Stomach (tissue), 9 donors: ENCODE results near the gene TMEM164. TPM values are rescaled to one million over a fixed set of nuclear protein-coding genes. Genes with fewer than 3 reads are reported as not detected.
"Not testable (repeated sequence)": the region's sequence is repeated elsewhere in the genome, so short reads cannot be mapped to it uniquely, and the experiment has no call there.

ENCODE experiments used
- DNase-seq, 2 donors: peaks; one replicate each; pipeline versions ENCODE4 v3.0.0 to v3.0.0-alpha.2; 2013 to 2019
- H3K27ac ChIP-seq, 5 donors: fragments of 200-600 bp in 4 of 5; sonication (generic) in 4 of 5; one replicate each; pipeline ENCODE4 v1.5.1; 2013 to 2019; ENCODE audit warnings: mild to moderate bottlenecking in 1 of 5, moderate library complexity in 1 of 5
- H3K27me3 ChIP-seq, 3 donors: fragments of 200-600 bp; sonication (generic); one replicate each; pipeline ENCODE4 v1.5.1; 2017 to 2019; ENCODE audit warnings: mixed run types in 1 of 3
- H3K36me3 ChIP-seq, 4 donors: fragments of 200-600 bp; sonication (generic); 1 replicate in 3 of 4; 2 replicates in 1 of 4; pipeline ENCODE4 v1.5.1; 2016 to 2019
- H3K4me1 ChIP-seq, 4 donors: fragments of 200-600 bp; sonication (generic); one replicate each; pipeline ENCODE4 v1.5.1; 2016 to 2019
- H3K4me3 ChIP-seq, 4 donors: fragments of 200-600 bp; sonication (generic) in 3 of 4; one replicate each; pipeline ENCODE4 v1.5.1; 2016 to 2019; ENCODE audit warnings: mild to moderate bottlenecking in 1 of 4
- H3K9me3 ChIP-seq, 4 donors: fragments of 200-600 bp; sonication (generic); one replicate each; pipeline ENCODE4 v1.5.1; 2016 to 2019
- EP300 ChIP-seq: sonication (generic); formaldehyde crosslinking; IDR thresholded peaks from one replicate; pipeline ENCODE4 v1.6.1; 2017; ENCODE audit warnings: antibody characterized with exemption
- POLR2A ChIP-seq, 4 donors: fragments of 450-650 bp; IDR thresholded peaks; one replicate each; pipeline ENCODE4 v1.6.1; 2016; ENCODE audit warnings: antibody characterized with exemption in 4 of 4, control low read depth in 2 of 4, mild to moderate bottlenecking in 1 of 4, moderate library complexity in 1 of 4
- POLR2AphosphoS5 ChIP-seq, 3 donors: sonication (generic); formaldehyde crosslinking; IDR thresholded peaks; one replicate each; pipeline ENCODE4 v1.6.1; 2016; ENCODE audit warnings: antibody characterized with exemption in 3 of 3
- WGBS, 5 donors: extraction: QIAGEN DNeasy Blood & Tissue Kit in 3 of 5; methylation state at CpG; one replicate each; pipeline versions ENCODE4 v1.1.5 to v1.1.7; 2013 to 2018; 5-methylcytosine and 5-hydroxymethylcytosine counted together
- intact Hi-C: fragments of 100-400 bp; cut with DNase I; formaldehyde crosslinking; loops from one replicate; pipeline ENCODE4 v1.15.1; 2023; ENCODE audit warnings: low total_unique reads
- polyA plus RNA-seq, 3 donors: library from polyadenylated mRNA; stranded (reverse); fragments of 200-250 nt; gene quantifications; one replicate each; pipeline ENCODE4 v1.2.3, GENCODE V29; 2013
- total RNA-seq, 5 donors: library from RNA; depleted of rRNA; stranded (reverse); fragments of >200 nt; gene quantifications; one replicate each; pipeline versions ENCODE4 v1.1.0 to v1.2.3, GENCODE V29; 2014 to 2016
- TF ChIP-seq, protein P1 (sequence below), 7 experiments: fragments of 450-650 bp in 4 of 7; fragments of 200-600 bp in 3 of 7; sonication (generic) in 3 of 7; IDR thresholded peaks; one replicate each; pipeline ENCODE4 v1.5.1; 2016 to 2019; ENCODE audit warnings: antibody characterized with exemption in 7 of 7, control low read depth in 2 of 7, mild to moderate bottlenecking in 1 of 7
- donor health status: healthy with polysubstance abuse.
- donor health status: Bipolar disorder and iron deficiency.
- donor health status: healthy.

TMEM164 gene
- total and polyA plus RNA-seq, 8 donors: 4.9 to 29.7 (median 11.6) TPM

DNA sequence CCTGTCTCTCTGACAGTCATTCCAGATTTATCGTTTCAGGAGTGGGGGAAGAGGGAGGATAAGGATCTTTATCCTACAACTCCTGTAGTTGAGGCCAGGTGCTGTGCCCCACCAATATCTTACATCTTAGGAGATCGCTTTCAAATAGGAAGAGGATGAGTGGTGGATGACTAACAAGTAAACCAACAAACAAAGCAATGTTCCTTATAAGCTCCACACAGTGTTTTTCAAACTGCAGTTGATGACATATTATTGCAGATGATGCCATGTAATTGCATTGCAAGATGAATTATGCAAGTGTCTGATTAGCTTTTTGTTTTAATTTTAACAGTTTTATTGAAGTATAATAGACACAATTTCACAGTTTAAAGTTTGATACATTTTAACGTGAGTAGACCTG is 35.8 kb upstream of the TMEM164 start:
- no peak overlapping the region for H3K4me3 ChIP-seq
- no peak for DNase-seq
- TF ChIP-seq EP300: no peak
- no peak for TF ChIP-seq POLR2AphosphoS5 (IDR thresholded peaks at IDR 0.05)
- TF ChIP-seq, protein P1, sequence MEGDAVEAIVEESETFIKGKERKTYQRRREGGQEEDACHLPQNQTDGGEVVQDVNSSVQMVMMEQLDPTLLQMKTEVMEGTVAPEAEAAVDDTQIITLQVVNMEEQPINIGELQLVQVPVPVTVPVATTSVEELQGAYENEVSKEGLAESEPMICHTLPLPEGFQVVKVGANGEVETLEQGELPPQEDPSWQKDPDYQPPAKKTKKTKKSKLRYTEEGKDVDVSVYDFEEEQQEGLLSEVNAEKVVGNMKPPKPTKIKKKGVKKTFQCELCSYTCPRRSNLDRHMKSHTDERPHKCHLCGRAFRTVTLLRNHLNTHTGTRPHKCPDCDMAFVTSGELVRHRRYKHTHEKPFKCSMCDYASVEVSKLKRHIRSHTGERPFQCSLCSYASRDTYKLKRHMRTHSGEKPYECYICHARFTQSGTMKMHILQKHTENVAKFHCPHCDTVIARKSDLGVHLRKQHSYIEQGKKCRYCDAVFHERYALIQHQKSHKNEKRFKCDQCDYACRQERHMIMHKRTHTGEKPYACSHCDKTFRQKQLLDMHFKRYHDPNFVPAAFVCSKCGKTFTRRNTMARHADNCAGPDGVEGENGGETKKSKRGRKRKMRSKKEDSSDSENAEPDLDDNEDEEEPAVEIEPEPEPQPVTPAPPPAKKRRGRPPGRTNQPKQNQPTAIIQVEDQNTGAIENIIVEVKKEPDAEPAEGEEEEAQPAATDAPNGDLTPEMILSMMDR (IDR thresholded peaks at IDR 0.05): no peak
- no peak for TF ChIP-seq POLR2A (IDR thresholded peaks at IDR 0.05)
- H3K27ac ChIP-seq: no peak overlapping the region
- WGBS, 5 donors: 60 to 85% (median 78%) methylated on average over 3 of the region's 3 CpGs
- intact Hi-C loops: no loop called here
- no peaks in the 10 kb centered on the region for H3K9me3 ChIP-seq
- H3K4me1 ChIP-seq: no peaks in the 10 kb centered on the region
- H3K36me3 ChIP-seq: no peaks in the 10 kb centered on the region
- H3K27me3 ChIP-seq: no peaks in the 10 kb centered on the region

DNA sequence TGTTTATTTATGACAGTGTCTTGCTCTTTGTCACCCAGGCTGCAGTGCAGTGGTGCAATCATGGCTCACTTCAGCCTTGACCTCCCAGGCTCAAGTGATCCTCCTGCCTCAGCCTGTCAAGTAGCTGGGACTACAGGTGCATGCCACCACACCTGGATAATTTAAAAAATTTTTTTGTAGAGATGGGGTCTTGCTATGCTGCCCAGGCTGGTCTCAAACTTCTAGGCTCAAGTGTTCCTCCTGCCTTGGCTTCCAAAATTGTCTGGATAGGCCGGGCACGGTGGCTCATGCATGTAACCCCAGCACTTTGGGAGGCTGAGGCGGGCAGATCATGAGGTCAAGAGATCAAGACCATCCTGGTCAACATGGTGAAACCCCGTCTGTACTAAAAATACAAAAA is 32.1 kb upstream of the TMEM164 start:
- H3K27me3 ChIP-seq, H3K4me3 ChIP-seq, H3K9me3 ChIP-seq, H3K36me3 ChIP-seq, H3K4me1 ChIP-seq, H3K27ac ChIP-seq, DNase-seq, intact Hi-C loops: not testable (repeated sequence)
- WGBS, 5 donors: 85 to 96% (median 92%) methylated on average over 4 of the region's 4 CpGs

DNA sequence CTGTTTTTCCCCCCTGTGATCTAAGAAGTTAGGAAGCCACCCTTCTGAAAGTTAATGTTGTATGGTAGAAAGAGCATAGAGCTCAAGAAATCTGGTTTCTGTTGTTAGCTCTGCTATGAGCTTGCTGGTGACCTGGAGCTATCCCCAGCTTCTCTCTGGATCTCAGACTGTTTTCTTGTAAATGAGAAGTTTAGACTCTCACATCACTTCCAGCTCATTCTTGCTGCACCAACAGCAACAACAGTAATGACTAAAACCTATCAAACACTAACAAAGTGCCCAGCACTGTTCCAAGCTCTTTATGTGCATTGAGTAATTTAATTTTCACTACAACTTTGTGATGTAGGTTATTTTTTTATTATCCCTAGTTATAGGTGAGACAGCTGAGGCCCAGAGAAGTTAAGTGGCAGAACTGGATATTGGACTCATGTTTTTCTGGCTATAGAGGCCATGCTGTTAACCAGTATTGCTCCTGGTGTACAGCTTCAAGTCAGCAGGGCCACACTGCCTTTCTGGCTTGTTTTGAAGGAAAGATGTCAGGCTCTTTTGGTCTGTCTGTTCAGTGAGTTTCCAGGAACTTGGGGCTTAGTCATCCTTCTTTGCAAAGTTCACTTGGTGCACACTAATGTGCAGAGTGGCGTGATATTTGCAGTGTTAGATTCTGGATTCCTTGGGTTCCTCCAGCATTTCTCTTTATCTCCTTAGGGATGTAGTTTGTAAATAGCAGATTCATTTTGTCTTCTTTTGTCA is 27.8 kb upstream of the TMEM164 start:
- H3K27me3 ChIP-seq: peaks cover 0 to 17% (median 0%) of the 10 kb centered on the region in 3 donors
- 72 to 89% (median 73%) methylated on average over 1 of the region's 1 CpG for WGBS, 5 donors
- TF ChIP-seq POLR2AphosphoS5 (IDR thresholded peaks at IDR 0.05) (no peak), EP300 (no peak), POLR2A (IDR thresholded peaks at IDR 0.05) (no peak)
- TF ChIP-seq, protein P1 (IDR thresholded peaks at IDR 0.05): no peak
- intact Hi-C loops: no loop called here
- H3K9me3 ChIP-seq: no peaks in the 10 kb centered on the region
- DNase-seq: no peak
- no peak overlapping the region for H3K4me3 ChIP-seq
- no peaks in the 10 kb centered on the region for H3K4me1 ChIP-seq
- no peaks in the 10 kb centered on the region for H3K36me3 ChIP-seq
- H3K27ac ChIP-seq: no peak overlapping the region

DNA sequence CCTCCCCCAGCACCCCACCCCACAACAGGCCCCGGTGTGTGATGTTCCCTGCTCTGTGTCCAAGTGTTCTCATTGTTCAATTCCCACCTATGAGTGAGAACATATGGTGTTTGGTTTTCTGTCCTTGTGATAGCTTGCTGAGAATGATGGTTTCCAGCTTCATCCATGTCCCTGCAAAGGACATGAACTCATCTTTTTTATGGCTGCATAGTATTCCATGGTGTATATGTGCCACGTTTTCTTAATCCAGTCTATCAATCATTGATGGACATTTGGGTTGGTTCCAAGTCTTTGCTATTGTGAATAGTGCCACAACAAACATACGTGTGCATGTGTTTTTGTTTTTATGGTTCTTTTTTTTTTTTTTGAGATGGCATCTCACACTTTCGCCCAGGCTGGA is 17.7 kb upstream of the TMEM164 start:
- H3K27me3 ChIP-seq, H3K4me3 ChIP-seq, H3K4me1 ChIP-seq, intact Hi-C loops, DNase-seq, H3K27ac ChIP-seq, H3K9me3 ChIP-seq, H3K36me3 ChIP-seq: not testable (repeated sequence)
- WGBS, 5 donors: 68 to 88% (median 77%) methylated on average over 3 to 4 of the region's 4 CpGs

DNA sequence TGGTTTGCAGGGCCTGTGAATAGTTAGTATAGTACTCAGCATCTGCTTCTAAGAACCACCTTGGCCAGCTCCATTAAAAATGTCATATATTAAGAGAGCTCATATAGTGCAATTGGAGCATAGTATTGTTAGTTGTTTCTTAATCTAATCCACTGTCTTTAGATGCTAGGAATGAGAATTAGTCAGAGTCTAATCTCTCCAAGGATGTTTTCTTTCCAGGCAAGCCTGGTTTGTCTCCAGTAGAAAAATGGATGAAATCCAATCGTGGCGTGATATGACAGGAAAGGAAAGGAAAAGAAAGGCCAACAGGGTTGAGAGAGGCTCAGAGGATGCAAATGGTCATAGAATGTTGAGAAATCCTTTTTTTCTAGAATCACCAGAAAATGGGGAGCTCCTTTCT is 15.0 kb upstream of the TMEM164 start:
- Histone ChIP-seq H3K27me3 (no peaks in the 10 kb centered on the region), H3K9me3 (no peaks in the 10 kb centered on the region), H3K27ac (no peak overlapping the region), H3K4me1 (no peaks in the 10 kb centered on the region), H3K36me3 (no peaks in the 10 kb centered on the region), H3K4me3 (no peak overlapping the region)
- intact Hi-C loops: no loop called here
- WGBS, 5 donors: 52 to 94% (median 70%) methylated on average over 2 of the region's 2 CpGs
- no peak for DNase-seq
- no peak for TF ChIP-seq POLR2AphosphoS5 (IDR thresholded peaks at IDR 0.05)
- TF ChIP-seq EP300: no peak

DNA sequence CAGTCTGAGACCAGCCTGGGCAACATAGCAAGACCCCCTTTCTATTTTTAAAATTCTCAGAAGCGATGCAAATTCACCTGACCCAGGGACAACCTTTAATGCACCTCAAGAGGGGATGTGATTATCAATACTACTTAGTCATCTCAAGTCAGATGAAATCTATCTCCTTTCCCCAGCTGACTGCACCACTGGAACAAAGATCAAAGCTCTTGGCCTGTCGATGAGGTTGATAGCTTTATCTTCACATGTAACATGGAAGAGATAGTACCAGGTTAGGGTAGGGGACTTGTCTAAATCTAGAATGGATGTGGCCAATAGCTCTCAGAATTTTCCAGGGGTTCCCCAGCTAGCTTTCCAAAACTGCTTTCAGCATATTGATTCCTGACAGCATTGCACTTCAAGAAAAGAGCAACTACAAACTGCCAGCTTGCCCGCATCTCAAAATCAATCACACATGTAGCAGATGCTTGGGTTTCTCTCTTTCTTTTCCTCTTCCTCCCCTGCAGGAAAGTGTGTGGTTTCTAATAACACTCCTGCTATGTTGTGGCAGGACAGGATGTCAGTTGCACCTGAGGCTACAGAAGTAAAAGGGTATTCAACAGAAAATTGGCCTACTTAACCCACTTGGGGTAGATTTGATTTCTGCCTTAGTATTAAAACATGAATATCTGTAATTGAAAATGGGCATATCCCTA is 12.2 kb upstream of the TMEM164 start:
- WGBS, 5 donors: 66 to 81% (median 75%) methylated on average over 3 of the region's 3 CpGs
- H3K4me3 ChIP-seq: no peak overlapping the region
- H3K36me3 ChIP-seq: no peaks in the 10 kb centered on the region
- no peak overlapping the region for H3K27ac ChIP-seq
- no peaks in the 10 kb centered on the region for H3K9me3 ChIP-seq
- TF ChIP-seq, protein P1 (IDR thresholded peaks at IDR 0.05): no peak
- TF ChIP-seq POLR2A (IDR thresholded peaks at IDR 0.05) (no peak), EP300 (no peak), POLR2AphosphoS5 (IDR thresholded peaks at IDR 0.05) (no peak)
- intact Hi-C loops: no loop called here
- no peaks in the 10 kb centered on the region for H3K4me1 ChIP-seq
- H3K27me3 ChIP-seq: peaks cover 0 to 5% (median 0%) of the 10 kb centered on the region in 3 donors
- no peak for DNase-seq
